ENCODE measurements around the gene CUBN. TPM values are rescaled to one million over a fixed set of nuclear protein-coding genes. Genes with fewer than 3 reads are reported as not detected.

Gene CUBN
- total RNA-seq, 1 donor from 2014 or later = 2.5 TPM

- no peak for DNase-seq
- Mint-ChIP-seq H3K4me1 (no peaks in the 10 kb centered on the region), H3K36me3 (ENCODE audit: low read depth) (peaks cover 4% of the 10 kb centered on the region), H3K27me3 (no peaks in the 10 kb centered on the region), H3K4me3 (no peak overlapping the region), H3K27ac (no peak overlapping the region), H3K9me3 (no peaks in the 10 kb centered on the region)
- TF ChIP-seq CTCF (IDR thresholded peaks at IDR 0.05) = no peak
- POLR2A ChIA-PET = no interaction called here
- no peak for ATAC-seq (ENCODE audit: low read depth)
- CTCF ChIA-PET = no interaction called here
- intact Hi-C loops (cut with micrococcal nuclease) = no loop called here
These were observed 52.8 kb downstream of the CUBN start for GRCh38 chr10:17076626-17077345.

- no peak overlapping the region for H3K27ac Mint-ChIP-seq
- TF ChIP-seq CTCF (IDR thresholded peaks at IDR 0.05) = no peak
- no peaks in the 10 kb centered on the region for H3K9me3 Mint-ChIP-seq
- ChIA-PET POLR2A (no interaction called here), CTCF (no interaction called here)
- peaks cover 10% of the 10 kb centered on the region for H3K36me3 Mint-ChIP-seq (ENCODE audit: low read depth)
- intact Hi-C loops (cut with micrococcal nuclease) = no loop called here
- H3K27me3 Mint-ChIP-seq = no peaks in the 10 kb centered on the region
- ATAC-seq (ENCODE audit: low read depth) = no peak
- DNase-seq = no peak
- H3K4me3 Mint-ChIP-seq = no peak overlapping the region
- H3K4me1 Mint-ChIP-seq = no peaks in the 10 kb centered on the region
These were observed 53.9 kb downstream of the CUBN start for GRCh38 chr10:17075533-17076359.

- ATAC-seq (ENCODE audit: low read depth) (no peak), DNase-seq (no peak)
- Mint-ChIP-seq H3K9me3 (no peaks in the 10 kb centered on the region), H3K4me3 (no peak overlapping the region), H3K36me3 (ENCODE audit: low read depth) (peaks cover 7% of the 10 kb centered on the region), H3K4me1 (no peaks in the 10 kb centered on the region), H3K27me3 (no peaks in the 10 kb centered on the region), H3K27ac (no peak overlapping the region)
- ChIA-PET CTCF (no interaction called here), POLR2A (no interaction called here)
- intact Hi-C loops (cut with micrococcal nuclease) = no loop called here
- TF ChIP-seq CTCF (IDR thresholded peaks at IDR 0.05) = no peak
These were observed 55.1 kb downstream of the CUBN start for GRCh38 chr10:17074541-17074847.

- intact Hi-C loops (cut with micrococcal nuclease) = no loop called here
- Mint-ChIP-seq H3K27ac (no peak overlapping the region), H3K4me3 (no peak overlapping the region), H3K27me3 (no peaks in the 10 kb centered on the region), H3K9me3 (peaks cover 3% of the 10 kb centered on the region), H3K4me1 (no peaks in the 10 kb centered on the region), H3K36me3 (ENCODE audit: low read depth) (peaks cover 6% of the 10 kb centered on the region)
- ChIA-PET CTCF (no interaction called here), POLR2A (interaction anchor here (0.6 kb wide), 1 partner anchor 12 kb away, joined by 4 read pairs; no protein-coding TSS in a partner anchor)
- TF ChIP-seq CTCF (IDR thresholded peaks at IDR 0.05) = no peak
- DNase-seq = no peak
- ATAC-seq (ENCODE audit: low read depth) = no peak
These were observed 55.7 kb downstream of the CUBN start for GRCh38 chr10:17073725-17074540.

- no peaks in the 10 kb centered on the region for H3K27me3 Mint-ChIP-seq
- no peak overlapping the region for H3K4me3 Mint-ChIP-seq
- DNase-seq (no peak), ATAC-seq (ENCODE audit: low read depth) (no peak)
- ChIA-PET CTCF (no interaction called here), POLR2A (no interaction called here)
- peaks cover 4% of the 10 kb centered on the region for H3K4me1 Mint-ChIP-seq
- TF ChIP-seq CTCF (IDR thresholded peaks at IDR 0.05) = no peak
- H3K27ac Mint-ChIP-seq = no peak overlapping the region
- peaks cover 10% of the 10 kb centered on the region for H3K36me3 Mint-ChIP-seq (ENCODE audit: low read depth)
- H3K9me3 Mint-ChIP-seq = peaks cover 3% of the 10 kb centered on the region
- intact Hi-C loops (cut with micrococcal nuclease) = no loop called here
These were observed 60.7 kb downstream of the CUBN start for GRCh38 chr10:17068953-17069352.

All from activated B cell treated with CpG ODN at 0.5 μM for 24 hours (primary cell).